Ovary (tissue), 9 donors: ENCODE results near the gene EVL. TPM values are rescaled to one million over a fixed set of nuclear protein-coding genes. Genes with fewer than 3 reads are reported as not detected.

Experiments
- DNase-seq, 5 donors: peaks; one replicate each; pipeline ENCODE4 v3.0.0-alpha.2; 2019 to 2020
- H3K27ac ChIP-seq, 2 donors: fragments of 200-600 bp; one replicate each; pipeline versions ENCODE4 v1.5.1 to v1.8.0; 2019 to 2022
- H3K27me3 ChIP-seq: fragments of 200-600 bp; one replicate; pipeline ENCODE4 v1.8.0; 2022
- H3K36me3 ChIP-seq: fragments of 200-600 bp; sonication (generic); one replicate; pipeline ENCODE4 v1.5.1; 2019
- H3K4me1 ChIP-seq: one replicate; pipeline ENCODE4 v1.8.1; 2013; ENCODE audit warnings: mild to moderate bottlenecking, moderate library complexity; ENCODE audit not compliant: insufficient read depth
- H3K4me3 ChIP-seq: fragments of 200-600 bp; sonication (generic); one replicate; pipeline ENCODE4 v1.5.1; 2017
- H3K9me3 ChIP-seq, 2 donors: fragments of 200-600 bp in 1 of 2; sonication (generic) in 1 of 2; one replicate each; pipeline versions ENCODE4 v1.5.1 to v1.8.1; 2013 to 2019; ENCODE audit warnings: mild to moderate bottlenecking in 1 of 2, moderate library complexity in 1 of 2
- CTCF ChIP-seq, 3 donors: fragments of 450-650 bp in 2 of 3; fragments of 200-600 bp in 1 of 3; IDR thresholded peaks; one replicate each; pipeline versions ENCODE4 v1.5.1 to v1.8.0; 2016 to 2022; ENCODE audit warnings: antibody characterized with exemption in 3 of 3, mild to moderate bottlenecking in 1 of 3
- EP300 ChIP-seq: sonication (generic); formaldehyde crosslinking; IDR thresholded peaks from one replicate; pipeline ENCODE4 v1.6.1; 2017; ENCODE audit warnings: antibody characterized with exemption
- POLR2A ChIP-seq: fragments of 450-650 bp; IDR thresholded peaks from one replicate; pipeline ENCODE4 v1.6.1; 2017; ENCODE audit warnings: antibody characterized with exemption, mild to moderate bottlenecking, moderate library complexity
- WGBS, 3 donors: extraction: QIAGEN DNeasy Blood & Tissue Kit in 1 of 3; methylation state at CpG; one replicate each; pipeline versions ENCODE4 v1.1.5 to v1.1.7; 2013 to 2017; 5-methylcytosine and 5-hydroxymethylcytosine counted together
- intact Hi-C, 4 donors: fragments of 100-400 bp; cut with DNase I; formaldehyde crosslinking; loops; one replicate each; pipeline versions ENCODE4 v1.11.0 to v1.15.1; 2022 to 2023
- polyA plus RNA-seq, 2 donors: library from polyadenylated mRNA; stranded (reverse); fragments of 200-250 nt in 1 of 2; fragments of 350-450 nt in 1 of 2; fragmentation: Illumina TruSeq in 1 of 2; extraction: RNeasy Lipid Tissue Mini Kit (QIAGEN cat#74804) in 1 of 2; gene quantifications; one replicate each; pipeline ENCODE4 v1.2.3, GENCODE V29; 2013 to 2014
- total RNA-seq, 7 donors: library from RNA; depleted of rRNA in 2 of 7; stranded (reverse); fragments of >200 nt in 2 of 7; fragmentation: NEBNext Ultra II Directional in 3 of 7; extraction: Animal tissue kit (Norgen Biotek cat#: 25700) in 3 of 7; gene quantifications; one replicate each; pipeline versions ENCODE4 v1.1.0 to v1.2.4, GENCODE V29; 2016 to 2023
- donor health status: DM: no; HTN: no; CAD: no; lungs with moderate emphysema.
- donor health status: DM: no; HTN: no; CAD: no.
- donor health status: Bipolar disorder and iron deficiency.
- donor health status: DM: yes; HTN: yes; CAD: no.
- donor health status: DM: no; HTN: no; CAD: no.
- donor health status: DM: yes; HTN: yes; CAD: no.

Gene EVL
- total and polyA plus RNA-seq, 9 donors, result 41.0 to 105 (median 66.1) TPM

DNA sequence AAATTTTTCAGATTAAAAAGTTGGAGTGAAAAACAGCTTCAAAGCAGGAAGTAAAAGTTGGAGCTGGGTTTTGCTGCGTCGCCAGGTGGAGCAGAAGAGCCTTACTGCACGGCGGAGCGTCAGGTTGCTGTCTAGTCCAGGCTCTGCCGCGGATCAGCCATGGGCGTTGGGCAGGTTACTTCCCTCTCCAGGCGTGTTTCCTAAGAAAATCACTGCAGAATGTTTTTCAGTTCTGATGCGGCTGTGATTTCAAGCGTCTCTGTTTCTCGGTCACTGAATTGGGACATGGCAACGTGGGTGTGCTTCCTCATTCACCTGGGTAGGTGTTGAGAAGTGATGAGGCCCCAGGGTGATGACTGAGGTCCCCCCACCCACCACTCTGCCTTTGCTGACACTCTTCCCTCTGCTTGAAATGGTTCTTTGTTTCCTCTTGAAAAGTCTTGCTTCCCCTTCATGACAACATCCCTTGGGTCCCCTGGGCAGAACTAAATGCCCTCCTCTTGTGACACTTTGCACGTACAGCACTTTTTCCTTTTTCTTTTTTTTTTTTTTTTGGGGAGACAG is 7.6 kb downstream of the EVL start:
- no peaks in the 10 kb centered on the region for H3K4me1 ChIP-seq
- TF ChIP-seq POLR2A (no peak), EP300 (no peak), CTCF (IDR thresholded peaks at IDR 0.05) (no peak)
- H3K4me3 ChIP-seq, result no peak overlapping the region
- 87 to 88% (median 88%) methylated on average over 14 of the region's 14 CpGs for WGBS, 3 donors
- no peaks in the 10 kb centered on the region for H3K27me3 ChIP-seq
- intact Hi-C loops, result no loop called here
- no peaks in the 10 kb centered on the region for H3K36me3 ChIP-seq
- DNase-seq, result no peak
- H3K27ac ChIP-seq, result no peak overlapping the region
- H3K9me3 ChIP-seq, result no peaks in the 10 kb centered on the region

DNA sequence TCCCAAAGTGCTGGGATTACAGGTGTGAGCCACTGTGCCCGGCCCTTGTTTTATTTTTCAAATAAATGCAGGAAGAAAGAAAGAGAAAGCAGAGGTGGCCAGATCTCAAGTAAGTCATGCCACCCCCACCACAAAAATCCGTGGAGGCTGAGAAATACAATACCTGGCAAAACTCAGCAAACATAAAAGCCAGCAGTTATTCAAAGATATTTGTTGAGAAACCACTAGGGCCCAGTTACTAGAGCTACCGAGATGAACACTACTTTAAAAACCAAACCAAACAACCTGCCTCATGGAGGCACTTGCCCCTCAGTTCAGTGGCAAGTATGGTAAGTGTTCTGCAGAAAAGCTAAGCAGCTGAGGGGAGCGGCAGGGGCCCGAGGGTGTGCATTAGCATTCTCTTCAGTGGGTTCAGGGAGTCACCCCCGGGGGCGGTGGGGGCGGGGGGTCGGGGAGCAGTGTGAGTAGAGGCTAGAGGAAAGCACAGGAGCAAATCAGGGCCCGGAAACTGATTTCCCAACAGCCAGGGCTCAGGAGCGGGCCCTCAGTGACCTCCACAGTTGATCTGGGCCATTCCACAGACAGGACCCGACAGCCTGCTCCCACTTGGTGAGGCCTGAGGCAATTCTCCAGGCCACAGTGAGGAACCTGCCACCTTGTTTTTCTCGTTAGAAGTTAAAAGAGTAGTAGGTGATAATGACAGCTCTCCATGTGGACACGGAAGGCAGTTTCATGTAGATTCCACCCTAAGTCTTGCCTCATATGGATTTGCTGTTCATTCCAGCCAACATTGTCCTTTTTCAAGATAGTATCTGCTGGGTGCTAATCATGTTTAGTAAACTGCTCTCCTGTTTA is 8.6 kb downstream of the EVL start:
- DNase-seq, result no peak
- H3K36me3 ChIP-seq, result no peaks in the 10 kb centered on the region
- TF ChIP-seq POLR2A (no peak), EP300 (no peak), CTCF (IDR thresholded peaks at IDR 0.05) (no peak)
- no peaks in the 10 kb centered on the region for H3K27me3 ChIP-seq
- no peak overlapping the region for H3K4me3 ChIP-seq
- no peak overlapping the region for H3K27ac ChIP-seq
- H3K4me1 ChIP-seq, result no peaks in the 10 kb centered on the region
- no peaks in the 10 kb centered on the region for H3K9me3 ChIP-seq
- WGBS, 3 donors, result 82 to 86% (median 85%) methylated on average over 14 of the region's 14 CpGs
- intact Hi-C loops, result no loop called here

- Histone ChIP-seq H3K9me3 (no peaks in the 10 kb centered on the region), H3K36me3 (no peaks in the 10 kb centered on the region), H3K4me3 (no peak overlapping the region), H3K27ac (no peak overlapping the region), H3K27me3 (no peaks in the 10 kb centered on the region), H3K4me1 (no peaks in the 10 kb centered on the region)
- intact Hi-C loops, result no loop called here
- 92 to 96% (median 93%) methylated on average over 7 of the region's 7 CpGs for WGBS, 3 donors
- DNase-seq, result no peak
- TF ChIP-seq CTCF (IDR thresholded peaks at IDR 0.05) (no peak), EP300 (no peak), POLR2A (no peak)
Observed at GRCh38 chr14:100074431-100075100, 9.3 kb downstream of the EVL start.

- intact Hi-C loops, result no loop called here
- Histone ChIP-seq H3K27me3 (no peaks in the 10 kb centered on the region), H3K9me3 (no peaks in the 10 kb centered on the region), H3K36me3 (no peaks in the 10 kb centered on the region), H3K27ac (no peak overlapping the region), H3K4me3 (no peak overlapping the region), H3K4me1 (no peaks in the 10 kb centered on the region)
- no peak for DNase-seq
- TF ChIP-seq EP300 (no peak), POLR2A (no peak), CTCF (IDR thresholded peaks at IDR 0.05) (no peak)
- WGBS, 3 donors, result 66 to 79% (median 67%) methylated on average over 4 of the region's 4 CpGs
Observed at GRCh38 chr14:100075681-100076080, 10.5 kb downstream of the EVL start.
